ENCODE results near the gene RNF8.

The RNF8 gene

DNA sequence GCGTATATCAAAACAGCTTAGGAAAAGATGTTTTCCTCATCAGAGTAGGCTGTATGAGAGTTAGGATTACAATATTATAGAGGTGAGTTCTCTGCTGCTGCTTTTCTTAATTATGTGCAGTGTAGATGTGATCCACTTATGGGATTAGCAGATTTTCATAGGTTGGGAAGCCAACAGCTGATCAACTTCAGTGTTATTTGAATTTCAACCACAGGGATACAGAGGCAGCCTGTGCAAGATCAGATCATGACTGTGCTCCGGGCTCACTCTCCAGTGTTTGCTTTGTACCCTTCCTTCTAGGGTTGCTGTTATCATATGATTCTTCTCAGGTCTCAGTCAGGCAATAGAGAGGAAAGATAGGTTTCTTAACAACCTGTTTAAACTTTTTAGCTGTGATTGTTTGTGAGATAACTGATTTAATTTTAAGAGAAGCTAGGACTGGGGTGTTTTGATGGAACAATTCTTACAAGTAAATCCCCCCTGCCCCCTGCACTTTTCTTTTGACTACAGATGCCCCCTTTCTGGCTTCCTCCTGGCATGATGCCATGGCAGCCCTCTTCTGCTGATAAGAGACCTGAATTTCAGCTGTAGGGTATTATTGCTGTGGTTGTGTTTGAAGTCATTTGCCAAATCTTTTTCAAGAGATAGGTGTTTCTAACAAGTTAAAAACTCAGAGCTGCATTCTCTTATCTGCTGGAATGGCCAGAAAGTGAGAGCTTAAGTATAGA is 8.5 kb downstream of the RNF8 start:
- DNase-seq: no peak

DNA sequence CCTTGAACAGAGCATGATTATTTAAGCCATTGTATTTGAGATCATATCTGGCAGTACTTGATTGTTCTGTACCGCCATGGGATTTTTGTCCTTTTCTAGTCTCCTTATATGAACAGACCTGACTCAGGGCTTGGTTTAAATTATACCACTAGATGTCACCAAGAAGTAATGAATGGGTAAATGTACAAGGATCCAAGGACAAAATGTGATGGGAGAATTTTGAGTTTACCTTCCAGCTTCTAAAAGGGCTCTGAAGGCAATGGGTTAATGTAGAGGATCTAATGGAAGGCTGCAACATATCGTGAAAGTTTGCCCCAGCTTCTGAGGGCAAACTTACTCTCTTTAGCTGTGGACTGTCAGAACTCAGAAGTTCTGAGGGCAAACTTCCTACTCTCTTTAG is 12.0 kb downstream of the RNF8 start:
- DNase-seq: peak in 1 of 2 donors; percentile 39

DNA sequence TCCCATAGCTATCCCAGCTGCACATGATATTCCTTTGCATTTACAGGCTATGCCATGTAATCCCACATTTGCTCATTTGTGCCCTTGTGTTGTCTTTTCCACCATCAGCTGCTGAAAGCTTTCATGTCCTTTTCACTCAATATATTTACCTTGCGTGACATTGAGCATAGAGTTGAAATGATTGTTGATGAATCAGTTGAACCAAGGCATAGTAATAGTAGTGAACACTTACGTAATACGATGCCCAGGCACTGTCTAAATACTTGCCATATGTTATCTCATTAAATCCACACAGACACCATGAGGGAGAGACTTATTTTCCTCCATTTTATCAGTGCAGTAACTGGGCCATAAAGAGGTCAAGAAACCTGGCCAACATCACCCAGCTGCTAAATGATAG is 13.1 kb downstream of the RNF8 start:
- DNase-seq: no peak

GRCh38 chr6:37368961-37369320 is 15.2 kb downstream of the RNF8 start:
- no peak for DNase-seq

DNA sequence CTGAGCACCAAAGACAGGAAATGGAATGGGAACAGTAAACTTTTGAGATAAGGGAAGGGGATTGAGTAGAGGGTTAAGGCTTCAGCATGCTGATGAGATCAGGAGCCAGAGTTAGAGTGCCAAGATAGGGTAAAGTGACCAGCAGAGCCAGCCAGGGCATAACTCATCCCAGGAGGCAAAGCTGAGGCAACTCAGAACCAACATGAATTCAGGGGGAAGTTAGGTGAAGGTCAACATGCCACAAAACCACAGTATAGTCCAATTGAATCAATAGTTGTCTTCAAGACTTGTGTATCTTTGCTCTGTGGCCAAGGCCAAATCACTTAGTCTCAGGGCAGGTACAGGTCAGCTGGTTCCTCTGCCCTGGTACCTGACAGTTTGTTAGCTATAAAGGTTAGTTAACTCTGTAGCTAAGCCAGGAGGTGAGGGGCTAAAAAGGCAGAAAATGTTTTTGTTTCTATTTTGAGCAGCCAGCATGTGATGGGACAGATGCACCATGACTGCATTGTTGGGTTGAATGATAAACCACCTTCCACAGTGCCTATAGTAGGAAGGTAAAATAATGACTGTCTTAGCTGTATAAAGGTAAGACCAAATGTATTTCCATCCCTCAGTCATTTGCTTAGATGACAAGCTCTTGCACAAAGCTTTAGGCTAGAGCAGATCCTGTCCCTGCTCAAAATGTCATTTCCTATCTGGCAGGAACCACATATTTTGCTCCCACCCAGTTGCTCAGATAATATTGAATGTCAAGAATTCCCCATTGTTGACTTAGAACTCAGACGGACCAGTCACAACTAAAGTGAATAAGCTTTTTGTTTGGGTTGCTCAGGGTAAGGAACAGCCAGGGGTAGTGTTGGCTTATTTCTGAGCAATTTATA is 15.8 kb downstream of the RNF8 start:
- peak in 1 of 2 donors; percentile 13 for DNase-seq

DNA sequence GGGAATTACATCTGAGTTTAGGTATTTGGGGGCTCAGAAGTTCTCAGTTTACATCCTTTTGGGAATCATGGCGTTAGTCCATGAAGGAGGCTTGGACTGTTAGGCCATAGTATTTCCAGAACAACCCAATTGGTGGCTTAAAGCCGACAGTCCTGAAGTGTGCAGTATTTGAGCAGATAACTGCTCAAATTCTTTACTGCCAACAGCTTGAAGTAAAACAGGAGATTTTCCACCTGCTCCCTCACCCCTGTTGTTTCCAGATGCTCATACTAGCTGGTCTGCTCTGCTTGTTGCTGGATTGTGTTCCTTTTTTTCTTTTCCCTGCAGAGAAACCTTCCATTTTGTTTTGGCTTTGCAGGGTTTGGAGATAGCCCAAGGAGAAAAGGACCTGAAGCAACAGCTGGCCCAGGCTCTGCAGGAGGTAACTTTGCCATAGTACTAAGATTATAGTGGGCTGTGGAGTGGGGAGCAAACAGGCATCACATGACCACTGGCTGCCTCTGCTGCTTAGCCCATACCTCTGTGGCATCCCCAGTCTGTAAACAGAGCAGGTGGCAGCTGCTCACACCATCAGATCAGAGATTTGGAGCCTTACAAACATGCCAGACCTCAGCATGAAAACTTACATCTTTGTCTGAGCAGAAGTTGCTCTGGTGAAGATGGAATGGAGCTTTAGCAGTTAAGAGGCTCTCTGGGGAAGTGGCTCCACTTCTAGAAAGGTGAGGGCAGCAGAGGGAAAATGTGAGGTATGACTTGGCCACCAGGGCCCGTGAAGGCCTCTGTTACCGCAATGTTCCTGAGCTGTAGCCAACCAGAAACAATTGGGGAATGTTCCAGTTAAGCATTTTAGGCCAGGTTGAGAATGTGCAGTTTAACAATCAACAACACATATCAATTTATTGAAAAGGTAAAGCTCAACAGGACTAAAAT is 17.6 kb downstream of the RNF8 start:
- no peak for DNase-seq

- no peak for DNase-seq
Observed at GRCh38 chr6:37372116-37372515, 18.3 kb downstream of the RNF8 start.

GRCh38 chr6:37373822-37374471 is 20.2 kb downstream of the RNF8 start:
- DNase-seq: no peak

- no peak for DNase-seq
Observed at GRCh38 chr6:37375376-37375775, 21.6 kb downstream of the RNF8 start.

- no peak for DNase-seq
Observed at GRCh38 chr6:37376078-37376743, 22.4 kb downstream of the RNF8 start.

DNA sequence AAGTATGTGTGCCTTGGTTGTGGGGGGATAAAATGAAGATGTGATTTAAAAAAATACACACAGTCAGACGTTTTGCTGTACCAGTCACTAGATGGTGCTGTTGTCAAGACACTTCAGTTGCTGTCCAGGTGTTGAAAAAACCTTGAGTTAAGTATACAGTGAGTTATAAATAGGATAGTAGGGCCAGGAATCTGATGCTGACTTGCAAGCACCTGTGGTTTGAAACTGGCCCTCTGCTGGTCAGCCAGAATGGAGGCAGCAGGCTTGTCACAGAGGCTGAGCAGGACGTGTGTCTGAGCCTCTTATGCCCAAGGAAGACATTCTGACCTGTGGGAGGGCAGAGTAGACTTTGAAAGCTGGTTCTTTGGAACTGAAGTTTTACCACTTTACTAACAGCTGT is 27.8 kb downstream of the RNF8 start:
- DNase-seq: peak in 1 of 2 donors; percentile 34

GRCh38 chr6:37382994-37383765 is 29.4 kb downstream of the RNF8 start:
- DNase-seq: no peak

- no peak for DNase-seq
Observed at GRCh38 chr6:37388578-37388977, 34.8 kb downstream of the RNF8 start.

GRCh38 chr6:37389857-37390256 is 36.1 kb downstream of the RNF8 start:
- DNase-seq: no peak

GRCh38 chr6:37391120-37391519 is 37.3 kb downstream of the RNF8 start:
- no peak for DNase-seq

DNA sequence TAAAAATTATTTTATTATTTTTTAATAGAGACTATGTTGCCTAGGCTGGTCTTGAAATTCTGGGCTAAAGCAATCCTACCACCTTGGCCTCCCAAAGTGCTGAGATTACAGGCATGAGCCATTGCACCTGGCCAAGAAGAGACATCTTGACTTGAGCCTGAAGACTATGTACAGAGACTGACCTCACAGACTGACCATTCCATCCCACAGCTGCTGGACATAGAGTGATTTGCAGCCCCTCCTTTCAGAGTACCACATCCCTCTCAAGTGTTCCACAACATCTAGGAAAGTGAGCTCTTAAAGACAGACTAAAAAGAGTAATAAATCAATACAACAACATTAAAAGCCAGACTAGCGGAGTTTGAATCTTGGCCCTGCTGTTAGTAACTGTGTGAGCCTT is 39.0 kb downstream of the RNF8 start:
- DNase-seq: no peak

GRCh38 chr6:37393381-37393929 is 39.7 kb downstream of the RNF8 start:
- DNase-seq: no peak

DNA sequence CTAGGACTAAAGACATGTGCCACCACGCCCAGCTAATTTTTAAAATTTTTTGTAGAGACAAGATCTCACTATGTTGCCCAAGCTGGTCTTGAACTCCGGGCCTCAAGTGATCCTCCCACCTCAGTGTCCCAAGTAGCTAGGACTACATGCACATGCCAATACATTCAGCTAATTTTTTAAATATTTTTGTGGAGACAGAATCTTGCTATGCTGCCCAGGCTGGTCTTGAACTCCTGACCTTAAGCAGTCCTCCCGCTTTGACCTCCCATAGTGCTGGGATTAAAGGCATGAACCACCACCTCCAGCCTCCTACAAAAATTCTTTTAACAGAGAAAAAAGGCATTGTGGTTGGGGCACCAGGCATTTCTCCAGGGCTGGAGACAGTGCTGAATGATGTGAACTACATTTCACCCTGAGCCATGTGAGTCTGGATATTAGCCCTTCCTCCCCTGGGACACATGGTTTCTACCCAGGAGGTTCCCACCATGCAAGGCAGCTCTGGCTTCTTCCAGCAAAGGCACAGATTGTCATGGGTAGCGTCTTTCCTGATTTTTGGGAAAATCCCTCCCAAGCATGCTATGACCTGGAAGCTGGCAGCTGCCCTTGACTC is 42.9 kb downstream of the RNF8 start:
- no peak for DNase-seq

GRCh38 chr6:37399131-37399530 is 45.3 kb downstream of the RNF8 start:
- DNase-seq: no peak

- DNase-seq: no peak
Observed at GRCh38 chr6:37399795-37400490, 46.2 kb downstream of the RNF8 start.

Data from hippocampal formation (tissue), 2 donors.